Uterus (tissue), 4 donors: ENCODE data around the gene TMEM178B. TPM values are rescaled to one million over a fixed set of nuclear protein-coding genes. Genes with fewer than 3 reads are reported as not detected.

ENCODE experiments used
- DNase-seq, 2 donors: peaks; one replicate each; pipeline ENCODE4 v3.0.0-alpha.2; 2019 to 2020
- H3K27ac ChIP-seq, 2 donors: fragments of 200-600 bp; sonication (generic); 1 replicate in 1 of 2; 2 replicates in 1 of 2; pipeline ENCODE4 v1.5.1; 2016 to 2018
- H3K27me3 ChIP-seq, 2 donors: fragments of 200-600 bp; sonication (generic); one replicate each; pipeline ENCODE4 v1.5.1; 2018 to 2019; ENCODE audit warnings: control low read depth in 1 of 2
- H3K36me3 ChIP-seq, 2 donors: fragments of 200-600 bp; sonication (generic); one replicate each; pipeline ENCODE4 v1.5.1; 2019; ENCODE audit warnings: control low read depth in 1 of 2
- H3K4me1 ChIP-seq, 2 donors: fragments of 200-600 bp; sonication (generic); one replicate each; pipeline ENCODE4 v1.5.1; 2018 to 2019; ENCODE audit warnings: control low read depth in 1 of 2
- H3K4me3 ChIP-seq, 2 donors: fragments of 200-600 bp; sonication (generic); 1 replicate in 1 of 2; 2 replicates in 1 of 2; pipeline ENCODE4 v1.5.1; 2018 to 2019; ENCODE audit warnings: mild to moderate bottlenecking in 1 of 2
- H3K9me3 ChIP-seq, 2 donors: fragments of 200-600 bp; sonication (generic); one replicate each; pipeline ENCODE4 v1.5.1; 2019; ENCODE audit warnings: control low read depth in 1 of 2
- CTCF ChIP-seq, 4 experiments: fragments of 200-600 bp in 2 of 4; fragments of 450-650 bp in 2 of 4; sonication (generic) in 2 of 4; IDR thresholded peaks; one replicate each; pipeline ENCODE4 v1.5.1; 2016 to 2019; ENCODE audit warnings: antibody characterized with exemption in 4 of 4, mild to moderate bottlenecking in 2 of 4, moderate library complexity in 1 of 4
- POLR2A ChIP-seq, 2 donors: fragments of 450-650 bp; IDR thresholded peaks; one replicate each; pipeline ENCODE4 v1.6.1; 2016; ENCODE audit warnings: antibody characterized with exemption in 2 of 2, mild to moderate bottlenecking in 1 of 2, moderate library complexity in 1 of 2
- intact Hi-C: fragments of 100-400 bp; cut with DNase I; formaldehyde crosslinking; loops from one replicate; pipeline ENCODE4 v1.15.1; 2023; ENCODE audit warnings: low total_unique reads
- total RNA-seq, 4 donors: library from RNA; depleted of rRNA in 3 of 4; stranded (reverse); fragments of >200 nt in 3 of 4; gene quantifications; one replicate each; pipeline versions ENCODE4 v1.1.0 to v1.2.4, GENCODE V29; 2014 to 2023
- donor health status: DM: yes; HTN: yes; CAD: no.

Gene TMEM178B
- total RNA-seq, 4 donors from 2014 or later = 0.76 to 3.0 TPM; not detected in 2

GRCh38 chr7:141126107-141126506, 52.2 kb downstream of the TMEM178B start:
- Histone ChIP-seq H3K27me3 (no peaks in the 10 kb centered on the region), H3K4me1 (no peaks in the 10 kb centered on the region), H3K4me3 (no peak overlapping the region), H3K27ac (no peak overlapping the region), H3K9me3 (no peaks in the 10 kb centered on the region), H3K36me3 (no peaks in the 10 kb centered on the region)
- no peak for DNase-seq
- intact Hi-C loops = no loop called here
- no peak for TF ChIP-seq POLR2A (IDR thresholded peaks at IDR 0.05)
- no peak for TF ChIP-seq CTCF (IDR thresholded peaks at IDR 0.05)

GRCh38 chr7:141128506-141128905, 54.6 kb downstream of the TMEM178B start:
- Histone ChIP-seq H3K36me3 (no peaks in the 10 kb centered on the region), H3K4me3 (no peak overlapping the region), H3K27ac (no peak overlapping the region), H3K27me3 (no peaks in the 10 kb centered on the region), H3K9me3 (no peaks in the 10 kb centered on the region), H3K4me1 (no peaks in the 10 kb centered on the region)
- intact Hi-C loops = no loop called here
- no peak for TF ChIP-seq CTCF (IDR thresholded peaks at IDR 0.05)
- no peak for TF ChIP-seq POLR2A (IDR thresholded peaks at IDR 0.05)
- DNase-seq = no peak

GRCh38 chr7:141128931-141129330, 55.1 kb downstream of the TMEM178B start:
- H3K27ac ChIP-seq = no peak overlapping the region
- H3K9me3 ChIP-seq = no peaks in the 10 kb centered on the region
- intact Hi-C loops = no loop called here
- TF ChIP-seq CTCF (IDR thresholded peaks at IDR 0.05) = no peak
- no peak for TF ChIP-seq POLR2A (IDR thresholded peaks at IDR 0.05)
- H3K27me3 ChIP-seq = no peaks in the 10 kb centered on the region
- DNase-seq = no peak
- H3K4me1 ChIP-seq = no peaks in the 10 kb centered on the region
- no peaks in the 10 kb centered on the region for H3K36me3 ChIP-seq
- no peak overlapping the region for H3K4me3 ChIP-seq

GRCh38 chr7:141132671-141133070, 58.8 kb downstream of the TMEM178B start:
- intact Hi-C loops = no loop called here

GRCh38 chr7:141133646-141134045, 59.8 kb downstream of the TMEM178B start:
- DNase-seq = no peak

More at GRCh38 chr7:141132671-141133070, 58.8 kb downstream of the TMEM178B start:
- H3K4me3 ChIP-seq = no peak overlapping the region
- H3K27me3 ChIP-seq = no peaks in the 10 kb centered on the region
- TF ChIP-seq POLR2A (IDR thresholded peaks at IDR 0.05) (no peak), CTCF (IDR thresholded peaks at IDR 0.05) (no peak)
- H3K4me1 ChIP-seq = no peaks in the 10 kb centered on the region
- H3K27ac ChIP-seq = no peak overlapping the region
- no peaks in the 10 kb centered on the region for H3K9me3 ChIP-seq
- no peaks in the 10 kb centered on the region for H3K36me3 ChIP-seq
- no peak for DNase-seq

More at GRCh38 chr7:141133646-141134045, 59.8 kb downstream of the TMEM178B start:
- H3K4me1 ChIP-seq = no peaks in the 10 kb centered on the region
- intact Hi-C loops = no loop called here
- no peak overlapping the region for H3K27ac ChIP-seq
- no peak overlapping the region for H3K4me3 ChIP-seq
- H3K9me3 ChIP-seq = no peaks in the 10 kb centered on the region
- no peaks in the 10 kb centered on the region for H3K36me3 ChIP-seq
- TF ChIP-seq POLR2A (IDR thresholded peaks at IDR 0.05) (no peak), CTCF (IDR thresholded peaks at IDR 0.05) (no peak)
- H3K27me3 ChIP-seq = no peaks in the 10 kb centered on the region
